ENCODE measurements around the gene EFCAB11. TPM values are rescaled to one million over a fixed set of nuclear protein-coding genes. Genes with fewer than 3 reads are reported as not detected.

Gene EFCAB11
- total RNA-seq, 4 donors from 2014 or later, result 2.9 to 5.0 (median 4.1) TPM

DNA sequence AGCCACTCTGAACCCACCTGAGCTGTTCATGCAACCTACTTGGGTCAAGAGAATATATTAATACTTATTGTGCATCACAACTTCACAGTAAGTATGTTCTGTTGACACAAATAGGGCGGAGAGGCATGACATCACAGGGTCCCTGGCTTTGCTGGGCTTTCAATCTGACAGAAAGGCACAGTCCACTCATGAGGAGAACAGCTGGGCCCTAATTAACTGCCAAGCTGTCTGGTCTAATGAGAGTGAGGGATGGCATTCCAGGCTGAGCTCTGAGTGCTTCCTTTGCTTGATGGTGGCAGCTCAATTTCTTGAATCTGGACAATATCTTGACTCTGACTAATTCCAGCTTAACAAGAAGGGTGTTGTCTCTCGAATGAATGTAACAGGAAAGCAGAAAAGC is 2.0 kb downstream of the EFCAB11 start:
- DNase-seq (ENCODE audit: low spot score) (no peak), ATAC-seq (ENCODE audit: low FRiP score) (no peak)
- TF ChIP-seq CTCF (IDR thresholded peaks at IDR 0.05), result no peak

- ATAC-seq (ENCODE audit: low FRiP score), result no peak
- no peak for TF ChIP-seq CTCF (IDR thresholded peaks at IDR 0.05)
- DNase-seq (ENCODE audit: low spot score), result no peak
Observed at GRCh38 chr14:89947344-89947743, 7.2 kb downstream of the EFCAB11 start.

DNA sequence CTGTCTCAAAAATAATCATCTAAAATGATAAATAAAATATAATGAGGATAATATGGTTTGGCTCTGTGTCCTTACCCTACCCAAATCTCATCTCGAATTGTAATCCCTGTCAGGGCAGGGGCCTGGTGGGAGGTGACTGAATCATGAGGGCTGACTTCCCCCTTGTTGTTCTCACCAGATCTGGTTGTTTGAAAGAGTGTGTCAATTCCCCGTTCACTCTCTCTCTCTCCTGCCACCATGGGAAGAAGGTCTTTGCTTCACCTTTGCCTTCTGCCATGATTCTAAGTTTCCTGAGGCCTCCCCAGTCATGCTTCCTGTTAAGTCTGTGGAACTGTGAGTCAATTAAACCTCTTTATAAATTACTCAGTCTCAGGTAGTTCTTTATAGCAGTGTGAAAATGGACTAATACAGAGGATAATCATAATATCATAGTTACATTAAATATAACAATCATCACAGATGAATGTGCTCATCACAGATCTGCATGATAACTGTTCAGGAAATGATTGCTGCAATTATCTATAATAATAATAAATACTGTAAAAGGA is 12.6 kb downstream of the EFCAB11 start:
- ATAC-seq (ENCODE audit: low FRiP score), result no peak
- DNase-seq (ENCODE audit: low spot score), result no peak
- TF ChIP-seq CTCF (IDR thresholded peaks at IDR 0.05), result no peak

- DNase-seq (ENCODE audit: low spot score) (no peak), ATAC-seq (ENCODE audit: low FRiP score) (no peak)
- TF ChIP-seq CTCF (IDR thresholded peaks at IDR 0.05), result no peak
Observed at GRCh38 chr14:89936654-89937185, 17.8 kb downstream of the EFCAB11 start.

- ATAC-seq (ENCODE audit: low FRiP score), result no peak
- no peak for TF ChIP-seq CTCF (IDR thresholded peaks at IDR 0.05)
- no peak for DNase-seq (ENCODE audit: low spot score)
Observed at GRCh38 chr14:89933002-89933401, 21.5 kb downstream of the EFCAB11 start.

DNA sequence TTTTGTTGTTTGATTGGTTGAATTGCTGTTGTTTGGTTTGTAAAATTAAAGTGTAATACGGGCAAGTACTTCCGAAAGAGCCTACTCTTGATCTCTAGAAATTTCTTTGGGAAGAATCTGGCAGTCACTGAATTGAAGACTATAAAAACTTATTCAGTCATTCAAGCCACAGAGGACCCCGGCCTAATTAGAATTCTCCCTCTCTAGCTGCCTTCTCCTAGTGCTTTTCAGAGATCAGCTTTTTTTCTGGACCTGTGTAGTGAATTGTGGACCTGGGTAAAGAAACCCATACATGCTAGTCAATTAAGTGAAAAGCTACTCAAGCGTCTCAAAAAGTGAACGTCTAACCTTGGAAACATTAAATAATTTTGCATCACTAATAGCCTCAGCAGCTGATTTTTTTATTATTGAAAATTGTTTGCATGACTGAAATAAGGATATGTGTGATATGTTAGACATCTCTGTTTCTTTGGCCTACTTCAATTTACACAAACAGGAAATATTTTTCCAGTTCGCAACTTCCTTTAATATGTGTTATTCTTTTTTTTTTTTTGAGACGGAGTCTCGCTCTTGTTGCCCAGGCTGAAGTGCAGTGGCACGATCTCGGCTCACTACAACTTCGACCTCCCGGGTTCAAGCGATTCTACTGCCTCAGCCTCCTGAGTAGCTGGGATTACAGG is 27.2 kb downstream of the EFCAB11 start:
- DNase-seq (ENCODE audit: low spot score) (no peak), ATAC-seq (ENCODE audit: low FRiP score) (no peak)
- no peak for TF ChIP-seq CTCF (IDR thresholded peaks at IDR 0.05)

DNA sequence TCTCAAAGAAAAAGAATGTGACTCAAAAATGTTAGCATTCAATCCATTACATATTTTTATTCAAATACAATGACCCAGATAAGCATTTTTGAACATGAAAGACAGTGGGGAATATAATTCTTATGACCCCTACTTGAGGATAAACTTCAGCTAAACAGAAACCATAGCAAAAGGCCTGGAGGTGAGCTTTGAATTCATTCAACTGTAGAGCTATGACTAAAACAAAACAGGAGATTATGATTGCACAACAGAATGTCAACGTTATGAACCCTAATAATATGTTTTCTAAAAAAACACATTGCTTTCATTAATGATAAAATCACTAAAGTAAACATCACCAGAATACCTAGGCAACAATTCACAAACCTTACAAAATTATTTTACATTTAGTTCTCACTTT is 27.8 kb downstream of the EFCAB11 start:
- DNase-seq (ENCODE audit: low spot score), result no peak
- ATAC-seq (ENCODE audit: low FRiP score), result no peak
- TF ChIP-seq CTCF (IDR thresholded peaks at IDR 0.05), result no peak
